ENCODE results near the gene TSG101. TPM values are rescaled to one million over a fixed set of nuclear protein-coding genes. Genes with fewer than 3 reads are reported as not detected.

Gene TSG101
- total RNA-seq, 2 experiments from 2014 or later, result 23.5 to 30.1 TPM

DNA sequence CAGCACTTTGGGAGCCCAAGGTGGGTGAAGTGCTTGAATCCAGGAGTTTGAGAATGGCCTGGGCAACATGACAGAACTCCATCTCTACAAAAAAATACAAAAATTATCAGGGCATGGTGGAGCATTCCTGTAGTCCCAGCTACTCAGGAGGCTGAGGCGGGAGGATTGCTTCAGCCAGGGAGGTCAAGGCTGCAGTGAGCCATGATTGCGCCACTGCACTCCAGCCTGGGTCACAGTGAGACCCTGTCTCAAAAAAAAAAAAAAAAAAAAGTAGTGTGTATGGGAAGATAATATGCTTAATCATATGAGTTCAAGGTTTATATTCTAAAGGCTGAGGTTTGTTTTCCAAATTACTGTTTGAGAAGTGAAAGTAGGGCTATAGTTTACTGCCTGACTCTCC is 60.3 kb downstream of the TSG101 start:
- TF ChIP-seq, protein P1, sequence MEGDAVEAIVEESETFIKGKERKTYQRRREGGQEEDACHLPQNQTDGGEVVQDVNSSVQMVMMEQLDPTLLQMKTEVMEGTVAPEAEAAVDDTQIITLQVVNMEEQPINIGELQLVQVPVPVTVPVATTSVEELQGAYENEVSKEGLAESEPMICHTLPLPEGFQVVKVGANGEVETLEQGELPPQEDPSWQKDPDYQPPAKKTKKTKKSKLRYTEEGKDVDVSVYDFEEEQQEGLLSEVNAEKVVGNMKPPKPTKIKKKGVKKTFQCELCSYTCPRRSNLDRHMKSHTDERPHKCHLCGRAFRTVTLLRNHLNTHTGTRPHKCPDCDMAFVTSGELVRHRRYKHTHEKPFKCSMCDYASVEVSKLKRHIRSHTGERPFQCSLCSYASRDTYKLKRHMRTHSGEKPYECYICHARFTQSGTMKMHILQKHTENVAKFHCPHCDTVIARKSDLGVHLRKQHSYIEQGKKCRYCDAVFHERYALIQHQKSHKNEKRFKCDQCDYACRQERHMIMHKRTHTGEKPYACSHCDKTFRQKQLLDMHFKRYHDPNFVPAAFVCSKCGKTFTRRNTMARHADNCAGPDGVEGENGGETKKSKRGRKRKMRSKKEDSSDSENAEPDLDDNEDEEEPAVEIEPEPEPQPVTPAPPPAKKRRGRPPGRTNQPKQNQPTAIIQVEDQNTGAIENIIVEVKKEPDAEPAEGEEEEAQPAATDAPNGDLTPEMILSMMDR (IDR thresholded peaks at IDR 0.05), result no peak
- intact Hi-C loops (cut with DNase I, micrococcal nuclease), result no loop called here
- CTCF ChIA-PET, result no interaction called here

DNA sequence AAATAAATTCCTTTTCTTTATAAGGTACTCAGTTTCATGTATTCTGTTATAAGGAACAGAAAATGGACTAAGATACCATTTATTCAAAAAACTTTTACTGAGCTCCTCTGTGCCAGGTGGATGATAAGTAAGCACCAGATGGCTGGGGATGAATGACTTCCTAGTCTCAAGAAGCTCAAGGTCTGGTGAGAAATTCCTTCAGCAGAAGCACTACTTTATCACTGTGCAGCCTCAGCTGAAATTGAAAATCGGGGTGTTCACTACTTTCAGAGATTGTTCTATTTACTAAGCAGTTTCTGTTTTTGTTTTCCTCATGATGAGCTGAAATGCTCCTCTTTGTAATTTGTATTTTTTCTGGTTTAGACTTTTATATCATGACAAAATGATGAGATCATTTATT is 63.3 kb downstream of the TSG101 start:
- Mint-ChIP-seq H3K36me3 (ENCODE audit: low read depth) (no peaks in the 10 kb centered on the region), H3K4me3 (no peak overlapping the region), H3K9me3 (no peaks in the 10 kb centered on the region), H3K27ac (no peak overlapping the region), H3K27me3 (no peaks in the 10 kb centered on the region), H3K4me1 (ENCODE audit: low read depth) (no peaks in the 10 kb centered on the region)
- ATAC-seq (ENCODE audit: poor library complexity), result no peak
- ChIA-PET POLR2A (no interaction called here), CTCF (no interaction called here)
- intact Hi-C loops (cut with DNase I, micrococcal nuclease), result no loop called here
- Histone ChIP-seq H3K4me1 (ENCODE audit: insufficient read depth, low read length) (no peaks in the 10 kb centered on the region), H3K9me3 (ENCODE audit: control insufficient read depth in 1 of 2, insufficient read depth in 1 of 2, low read length in 2 of 2) (no peaks in the 10 kb centered on the region), H3K27me3 (ENCODE audit: control insufficient read depth in 1 of 2, insufficient read depth in 2 of 2, low read length in 2 of 2) (no peaks in the 10 kb centered on the region), H3K4me3 (ENCODE audit: low read length) (no peak overlapping the region), H3K36me3 (ENCODE audit: insufficient read depth, low read length) (no peaks in the 10 kb centered on the region), H3K27ac (ENCODE audit: low read depth in 1 of 2, low read length in 2 of 2) (no peak overlapping the region)
- TF ChIP-seq, protein P1 (IDR thresholded peaks at IDR 0.05), result no peak
- DNase-seq, result no peak

More for the DNA sequence above, 60.3 kb downstream of the TSG101 start:
- Mint-ChIP-seq H3K9me3 (no peaks in the 10 kb centered on the region), H3K4me1 (ENCODE audit: low read depth) (no peaks in the 10 kb centered on the region), H3K36me3 (ENCODE audit: low read depth) (no peaks in the 10 kb centered on the region), H3K27me3 (no peaks in the 10 kb centered on the region), H3K4me3 (no peak overlapping the region), H3K27ac (no peak overlapping the region)
- Histone ChIP-seq H3K9me3 (ENCODE audit: control insufficient read depth in 1 of 2, insufficient read depth in 1 of 2, low read length in 2 of 2) (no peaks in the 10 kb centered on the region), H3K27me3 (ENCODE audit: control insufficient read depth in 1 of 2, insufficient read depth in 2 of 2, low read length in 2 of 2) (no peaks in the 10 kb centered on the region), H3K4me1 (ENCODE audit: insufficient read depth, low read length) (no peaks in the 10 kb centered on the region), H3K27ac (ENCODE audit: low read depth in 1 of 2, low read length in 2 of 2) (no peak overlapping the region), H3K36me3 (ENCODE audit: insufficient read depth, low read length) (no peaks in the 10 kb centered on the region), H3K4me3 (ENCODE audit: low read length) (no peak overlapping the region)
- POLR2A ChIA-PET, result no interaction called here
- DNase-seq, result no peak
- no peak for ATAC-seq (ENCODE audit: poor library complexity)

DNA sequence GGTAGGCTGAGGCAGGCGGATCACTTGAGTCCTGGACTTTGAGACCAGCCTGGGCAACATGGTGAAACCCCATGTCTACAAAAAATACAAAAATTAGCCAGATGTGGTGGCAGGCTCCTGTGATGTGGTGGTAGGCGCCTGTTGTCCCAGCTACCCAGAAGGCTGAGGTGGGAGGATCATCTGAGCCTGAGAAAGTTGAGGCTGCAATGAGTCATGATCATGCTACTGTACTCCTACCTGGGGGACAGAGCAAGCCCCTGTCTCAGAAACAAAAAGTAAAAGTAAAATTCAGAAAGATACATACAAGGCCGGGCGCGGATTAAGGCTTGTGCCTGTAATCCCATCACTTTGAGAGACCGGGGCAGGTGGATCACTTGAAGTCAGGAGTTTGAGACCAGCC is 64.8 kb downstream of the TSG101 start:
- ChIA-PET CTCF (no interaction called here), POLR2A (interaction anchor here (0.6 kb wide), 1 partner anchor 60 kb away, joined by 5 read pairs; no protein-coding TSS in a partner anchor)
- intact Hi-C loops (cut with DNase I, micrococcal nuclease), result no loop called here
- Mint-ChIP-seq H3K27me3 (no peaks in the 10 kb centered on the region), H3K36me3 (ENCODE audit: low read depth) (no peaks in the 10 kb centered on the region), H3K4me1 (ENCODE audit: low read depth) (no peaks in the 10 kb centered on the region), H3K4me3 (no peak overlapping the region), H3K9me3 (no peaks in the 10 kb centered on the region), H3K27ac (no peak overlapping the region)
- ATAC-seq (ENCODE audit: poor library complexity) (no peak), DNase-seq (no peak)
- Histone ChIP-seq H3K27me3 (ENCODE audit: control insufficient read depth in 1 of 2, insufficient read depth in 2 of 2, low read length in 2 of 2) (no peaks in the 10 kb centered on the region), H3K27ac (ENCODE audit: low read depth in 1 of 2, low read length in 2 of 2) (no peak overlapping the region), H3K9me3 (ENCODE audit: control insufficient read depth in 1 of 2, insufficient read depth in 1 of 2, low read length in 2 of 2) (no peaks in the 10 kb centered on the region), H3K4me1 (ENCODE audit: insufficient read depth, low read length) (no peaks in the 10 kb centered on the region), H3K4me3 (ENCODE audit: low read length) (no peak overlapping the region), H3K36me3 (ENCODE audit: insufficient read depth, low read length) (no peaks in the 10 kb centered on the region)
- TF ChIP-seq, protein P1 (IDR thresholded peaks at IDR 0.05), result no peak

Data from CD4-positive, alpha-beta T cell (primary cell).